ENCODE measurements around the gene BACH2. TPM values are rescaled to one million over a fixed set of nuclear protein-coding genes. Genes with fewer than 3 reads are reported as not detected.
"Not testable (repeated sequence)": the region's sequence is repeated elsewhere in the genome, so short reads cannot be mapped to it uniquely, and the experiment has no call there.

BACH2 gene
- total RNA-seq, 1 donor: 3.6 TPM

DNA sequence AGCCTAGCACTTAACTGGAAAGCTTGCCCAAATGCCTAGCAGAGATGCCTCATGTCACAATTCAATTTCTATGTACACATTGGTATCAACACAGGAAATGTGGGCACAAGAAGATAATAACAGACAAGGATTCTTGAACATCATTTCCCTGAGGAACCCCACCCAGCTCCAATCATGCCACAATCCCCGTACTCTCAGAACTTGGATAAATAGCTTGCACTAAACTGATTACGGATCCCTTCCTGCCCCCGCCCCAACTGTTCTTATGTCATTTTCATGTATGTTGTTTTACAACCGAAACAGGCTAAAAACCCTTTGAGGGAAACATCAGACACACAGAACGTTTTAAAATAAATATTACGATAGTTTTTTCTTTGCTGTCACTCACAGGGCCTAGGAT lies 87.1 kb downstream of the BACH2 start:
- Histone ChIP-seq H3K27ac (ENCODE audit: low read depth, low read length) (no peak overlapping the region), H2AFZ (ENCODE audit: low read length) (no peak overlapping the region), H3K9me3 (ENCODE audit: low read depth, low read length) (no peaks in the 10 kb centered on the region), H3K4me3 (ENCODE audit: insufficient read depth, low read length) (no peak overlapping the region), H3K4me2 (ENCODE audit: insufficient read depth, low read length) (no peak overlapping the region), H3K36me3 (ENCODE audit: insufficient read depth, low read length) (no peaks in the 10 kb centered on the region), H3K79me2 (ENCODE audit: insufficient read depth, low read length) (no peaks in the 10 kb centered on the region), H3K4me1 (ENCODE audit: insufficient read depth, low read length) (no peaks in the 10 kb centered on the region), H3K27me3 (ENCODE audit: insufficient read depth, low read length) (peaks cover 6% of the 10 kb centered on the region), H4K20me1 (ENCODE audit: insufficient read depth, low read length) (no peaks in the 10 kb centered on the region)
- no peak for DNase-seq (ENCODE audit: insufficient read length, low spot score, missing footprints)
- TF ChIP-seq, protein P1, sequence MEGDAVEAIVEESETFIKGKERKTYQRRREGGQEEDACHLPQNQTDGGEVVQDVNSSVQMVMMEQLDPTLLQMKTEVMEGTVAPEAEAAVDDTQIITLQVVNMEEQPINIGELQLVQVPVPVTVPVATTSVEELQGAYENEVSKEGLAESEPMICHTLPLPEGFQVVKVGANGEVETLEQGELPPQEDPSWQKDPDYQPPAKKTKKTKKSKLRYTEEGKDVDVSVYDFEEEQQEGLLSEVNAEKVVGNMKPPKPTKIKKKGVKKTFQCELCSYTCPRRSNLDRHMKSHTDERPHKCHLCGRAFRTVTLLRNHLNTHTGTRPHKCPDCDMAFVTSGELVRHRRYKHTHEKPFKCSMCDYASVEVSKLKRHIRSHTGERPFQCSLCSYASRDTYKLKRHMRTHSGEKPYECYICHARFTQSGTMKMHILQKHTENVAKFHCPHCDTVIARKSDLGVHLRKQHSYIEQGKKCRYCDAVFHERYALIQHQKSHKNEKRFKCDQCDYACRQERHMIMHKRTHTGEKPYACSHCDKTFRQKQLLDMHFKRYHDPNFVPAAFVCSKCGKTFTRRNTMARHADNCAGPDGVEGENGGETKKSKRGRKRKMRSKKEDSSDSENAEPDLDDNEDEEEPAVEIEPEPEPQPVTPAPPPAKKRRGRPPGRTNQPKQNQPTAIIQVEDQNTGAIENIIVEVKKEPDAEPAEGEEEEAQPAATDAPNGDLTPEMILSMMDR (IDR thresholded peaks at IDR 0.05; ENCODE audit: extremely low read depth, low read depth, low read length): no peak

DNA sequence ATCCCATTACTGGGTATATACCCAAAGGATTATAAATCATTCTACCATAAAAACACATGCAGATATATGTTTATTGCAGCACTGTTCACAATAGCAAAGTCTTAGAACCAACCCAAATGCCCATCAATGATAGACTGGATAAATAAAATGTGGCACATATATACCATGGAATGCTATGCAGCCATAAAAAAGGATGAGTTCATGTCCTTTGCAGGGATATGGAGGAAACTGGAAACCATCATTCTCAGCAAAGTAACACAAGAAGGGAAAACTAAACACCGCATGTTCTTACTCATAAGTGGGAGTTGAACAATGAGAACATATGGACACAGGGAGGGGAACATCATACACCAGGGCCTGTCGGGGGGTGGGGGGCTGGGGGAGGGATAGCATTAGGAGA lies 88.0 kb downstream of the BACH2 start:
- not testable (repeated sequence) for DNase-seq (ENCODE audit: insufficient read length, low spot score, missing footprints); H3K27ac ChIP-seq (ENCODE audit: low read depth, low read length); H4K20me1 ChIP-seq (ENCODE audit: insufficient read depth, low read length); H3K4me1 ChIP-seq (ENCODE audit: insufficient read depth, low read length); H3K9me3 ChIP-seq (ENCODE audit: low read depth, low read length); H3K4me3 ChIP-seq (ENCODE audit: insufficient read depth, low read length); H2AFZ ChIP-seq (ENCODE audit: low read length); H3K36me3 ChIP-seq (ENCODE audit: insufficient read depth, low read length); H3K79me2 ChIP-seq (ENCODE audit: insufficient read depth, low read length); H3K27me3 ChIP-seq (ENCODE audit: insufficient read depth, low read length); H3K4me2 ChIP-seq (ENCODE audit: insufficient read depth, low read length)

DNA sequence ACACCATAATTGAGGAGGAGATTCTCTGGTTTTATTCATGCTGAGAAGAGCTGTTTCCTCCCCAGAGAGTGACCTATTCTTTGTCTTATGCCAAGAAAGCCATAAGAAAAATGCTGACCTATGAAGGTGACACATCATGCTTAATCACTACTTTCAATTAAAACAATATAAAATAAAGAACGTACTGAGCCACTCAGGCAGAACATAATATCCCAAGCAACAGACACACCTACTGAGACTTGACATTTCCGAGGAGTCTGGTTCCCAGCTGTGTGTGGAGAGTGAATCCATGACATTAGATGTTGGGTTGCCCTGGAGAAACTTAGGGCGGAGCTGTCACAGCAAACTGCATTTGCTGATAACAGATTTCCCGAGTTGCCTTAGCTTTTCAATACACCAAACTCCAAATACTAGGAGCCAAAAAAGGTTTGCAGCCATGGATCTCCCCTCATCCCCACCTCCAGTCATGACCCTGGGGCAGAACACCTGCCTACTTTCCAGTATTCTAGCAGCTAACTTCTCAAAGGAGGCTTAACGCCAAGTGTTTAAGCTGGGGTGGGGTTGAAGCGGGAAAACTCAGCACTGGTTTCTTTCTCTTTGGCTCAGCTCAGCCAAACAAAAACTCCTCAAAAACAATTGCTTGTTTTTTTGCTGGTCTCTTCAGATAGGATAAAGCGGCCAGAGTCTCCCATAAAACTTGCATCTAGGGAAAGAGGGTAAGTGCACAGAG lies 92.2 kb downstream of the BACH2 start:
- no peaks in the 10 kb centered on the region for H3K4me1 ChIP-seq (ENCODE audit: insufficient read depth, low read length)
- H3K4me3 ChIP-seq (ENCODE audit: insufficient read depth, low read length): no peak overlapping the region
- H3K27me3 ChIP-seq (ENCODE audit: insufficient read depth, low read length): peaks cover 10% of the 10 kb centered on the region
- TF ChIP-seq, protein P1 (IDR thresholded peaks at IDR 0.05; ENCODE audit: extremely low read depth, low read depth, low read length): no peak
- no peak overlapping the region for H3K27ac ChIP-seq (ENCODE audit: low read depth, low read length)
- H3K79me2 ChIP-seq (ENCODE audit: insufficient read depth, low read length): no peaks in the 10 kb centered on the region
- no peak overlapping the region for H2AFZ ChIP-seq (ENCODE audit: low read length)
- no peaks in the 10 kb centered on the region for H4K20me1 ChIP-seq (ENCODE audit: insufficient read depth, low read length)
- DNase-seq (ENCODE audit: insufficient read length, low spot score, missing footprints): no peak
- H3K36me3 ChIP-seq (ENCODE audit: insufficient read depth, low read length): no peaks in the 10 kb centered on the region
- H3K4me2 ChIP-seq (ENCODE audit: insufficient read depth, low read length): no peak overlapping the region
- no peaks in the 10 kb centered on the region for H3K9me3 ChIP-seq (ENCODE audit: low read depth, low read length)

DNA sequence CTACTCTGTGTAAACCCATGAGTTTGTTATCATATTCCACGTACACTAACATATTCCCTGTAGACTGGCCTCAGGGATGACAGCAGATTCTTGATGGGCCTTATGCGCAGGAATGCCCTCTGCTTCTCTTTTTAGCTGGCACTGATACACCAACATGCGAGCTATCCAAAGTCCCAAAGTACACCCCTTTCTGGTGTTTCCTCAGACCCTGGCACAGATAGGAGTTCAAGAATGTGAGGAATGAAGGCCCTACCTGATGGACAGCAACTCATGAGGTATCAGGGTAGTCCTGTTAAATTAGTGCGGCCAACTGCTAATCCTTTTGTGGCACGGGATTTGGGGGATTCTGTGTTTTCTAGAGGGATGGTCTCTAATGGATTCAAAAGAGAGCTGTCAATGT lies 93.0 kb downstream of the BACH2 start:
- Histone ChIP-seq H3K27me3 (ENCODE audit: insufficient read depth, low read length) (peaks cover 10% of the 10 kb centered on the region), H3K79me2 (ENCODE audit: insufficient read depth, low read length) (no peaks in the 10 kb centered on the region), H3K9me3 (ENCODE audit: low read depth, low read length) (no peaks in the 10 kb centered on the region), H2AFZ (ENCODE audit: low read length) (no peak overlapping the region), H3K27ac (ENCODE audit: low read depth, low read length) (no peak overlapping the region), H4K20me1 (ENCODE audit: insufficient read depth, low read length) (no peaks in the 10 kb centered on the region), H3K4me3 (ENCODE audit: insufficient read depth, low read length) (no peak overlapping the region), H3K4me2 (ENCODE audit: insufficient read depth, low read length) (no peak overlapping the region), H3K36me3 (ENCODE audit: insufficient read depth, low read length) (no peaks in the 10 kb centered on the region), H3K4me1 (ENCODE audit: insufficient read depth, low read length) (no peaks in the 10 kb centered on the region)
- TF ChIP-seq, protein P1 (IDR thresholded peaks at IDR 0.05; ENCODE audit: extremely low read depth, low read depth, low read length): no peak
- DNase-seq (ENCODE audit: insufficient read length, low spot score, missing footprints): no peak
